MM.1S (cell line): Measurements from ENCODE around the gene TSPEAR.

Experiments used
- DNase-seq: peaks from one replicate; pipeline ENCODE4 v3.0.0-alpha.2; 2015
- H2AFZ ChIP-seq: fragments of 300-600 bp; sonication (generic); 2 replicates; pipeline ENCODE4 v1.6.0; 2016; ENCODE audit warnings: antibody characterized with exemption, low read length
- H3F3A ChIP-seq: fragments of 300-600 bp; sonication (generic); 2 replicates; pipeline ENCODE4 v1.6.1; 2016; ENCODE audit warnings: mild to moderate bottlenecking, antibody characterized with exemption, low read length, moderate library complexity, mixed read lengths; ENCODE audit not compliant: insufficient read depth
- H3K27ac ChIP-seq: fragments of 300-600 bp; sonication (generic); 2 replicates; pipeline ENCODE4 v1.5.1; 2016; ENCODE audit warnings: mild to moderate bottlenecking, low read length
- H3K27me3 ChIP-seq: fragments of 300-600 bp; sonication (generic); replicated peaks from 2 replicates; pipeline ENCODE4 v1.6.0; 2016; ENCODE audit warnings: low read length; ENCODE audit not compliant: insufficient read depth
- H3K36me3 ChIP-seq: fragments of 300-600 bp; sonication (generic); replicated peaks from 2 replicates; pipeline ENCODE4 v1.6.1; 2016; ENCODE audit warnings: mild to moderate bottlenecking, low read length, mixed read lengths; ENCODE audit not compliant: insufficient read depth
- H3K4me1 ChIP-seq: fragments of 300-600 bp; sonication (generic); 2 replicates; pipeline ENCODE4 v1.6.1; 2016; ENCODE audit warnings: low read length, mixed read lengths
- H3K4me2 ChIP-seq: fragments of 300-600 bp; sonication (generic); 2 replicates; pipeline ENCODE4 v1.6.0; 2016; ENCODE audit warnings: low read depth, low read length
- H3K4me3 ChIP-seq: fragments of 300-600 bp; sonication (generic); 2 replicates; pipeline ENCODE4 v1.5.1; 2016; ENCODE audit warnings: low read length, mixed read lengths
- H3K79me2 ChIP-seq: fragments of 300-600 bp; sonication (generic); 2 replicates; pipeline ENCODE4 v1.6.1; 2016; ENCODE audit warnings: mixed run types, low read length, mixed read lengths
- H3K9ac ChIP-seq: fragments of 300-600 bp; sonication (generic); 2 replicates; pipeline ENCODE4 v1.6.1; 2016; ENCODE audit warnings: low read length, mixed read lengths
- H3K9me2 ChIP-seq: fragments of 300-600 bp; sonication (generic); replicated peaks from 2 replicates; pipeline ENCODE4 v1.6.1; 2016; ENCODE audit warnings: mild to moderate bottlenecking, low read length, mixed read lengths; ENCODE audit not compliant: insufficient read depth
- H3K9me3 ChIP-seq: fragments of 300-600 bp; sonication (generic); replicated peaks from 2 replicates; pipeline ENCODE4 v1.6.1; 2016; ENCODE audit warnings: mild to moderate bottlenecking, low read length, mixed read lengths; ENCODE audit not compliant: insufficient read depth
- H4K20me1 ChIP-seq: fragments of 300-600 bp; sonication (generic); 2 replicates; pipeline ENCODE4 v1.6.1; 2016; ENCODE audit warnings: mild to moderate bottlenecking, low read length, moderate library complexity, mixed read lengths; ENCODE audit not compliant: insufficient read depth
- EZH2 ChIP-seq: fragments of 300-600 bp; sonication (generic); optimal IDR thresholded peaks from 2 replicates; pipeline ENCODE3; 2017; ENCODE audit warnings: low read depth, mild to moderate bottlenecking, antibody characterized with exemption, low read length, mixed read lengths
- EZH2phosphoT487 ChIP-seq: fragments of 300-600 bp; sonication (generic); IDR thresholded peaks from 2 replicates; pipeline ENCODE4 v1.6.1; 2018; ENCODE audit warnings: antibody characterized with exemption, low read length
- TF ChIP-seq, protein P1 (sequence below): fragments of 300-600 bp; sonication (generic); IDR thresholded peaks from 2 replicates; pipeline ENCODE4 v1.5.1; 2016; ENCODE audit warnings: antibody characterized with exemption, low read length, mixed read lengths

Gene TSPEAR

DNA sequence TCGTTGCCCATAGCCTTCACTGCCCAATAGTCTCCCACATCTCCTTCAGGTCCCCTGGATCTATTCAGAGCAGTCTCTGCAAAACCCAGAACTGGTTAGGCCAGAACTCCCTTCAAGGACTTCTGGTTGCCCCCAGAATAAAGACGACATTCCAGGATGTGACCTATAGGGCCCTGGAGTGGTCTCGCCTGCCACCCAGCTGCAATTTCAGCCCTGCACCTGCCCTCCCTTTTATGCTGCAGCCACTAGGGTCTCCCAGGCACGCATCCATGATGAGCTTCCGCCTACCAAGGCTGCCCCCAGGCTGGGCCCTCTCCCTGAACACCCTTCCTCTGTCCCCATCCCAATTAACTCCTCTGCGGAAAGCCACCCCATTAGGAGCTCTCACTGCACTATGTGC lies 7.2 kb upstream of the TSPEAR start:
- H2AFZ ChIP-seq: no peak overlapping the region
- H3K9me2 ChIP-seq: no peaks in the 10 kb centered on the region

DNA sequence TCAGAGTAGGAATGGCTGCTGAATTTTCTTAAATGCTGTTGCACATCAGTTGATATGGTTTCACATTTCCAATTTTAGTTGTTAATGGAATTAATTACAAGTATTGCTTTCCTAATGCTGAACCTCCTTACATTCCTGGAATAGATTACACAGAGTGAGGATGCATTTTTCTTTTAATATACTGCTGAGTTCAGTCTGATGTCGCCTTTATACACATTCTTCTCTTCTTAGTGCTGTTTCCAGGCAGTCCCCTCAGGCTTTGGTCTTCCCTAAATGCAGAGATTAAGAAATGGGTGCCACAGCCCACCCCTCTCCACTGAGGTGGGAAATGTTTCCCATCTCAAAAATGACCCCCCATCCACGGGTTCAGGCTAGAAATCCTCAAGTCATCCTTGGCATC lies 6.7 kb upstream of the TSPEAR start:
- no peaks in the 10 kb centered on the region for H3K36me3 ChIP-seq
- no peaks in the 10 kb centered on the region for H4K20me1 ChIP-seq
- TF ChIP-seq EZH2phosphoT487 (no peak), EZH2 (no peak)
- TF ChIP-seq, protein P1, sequence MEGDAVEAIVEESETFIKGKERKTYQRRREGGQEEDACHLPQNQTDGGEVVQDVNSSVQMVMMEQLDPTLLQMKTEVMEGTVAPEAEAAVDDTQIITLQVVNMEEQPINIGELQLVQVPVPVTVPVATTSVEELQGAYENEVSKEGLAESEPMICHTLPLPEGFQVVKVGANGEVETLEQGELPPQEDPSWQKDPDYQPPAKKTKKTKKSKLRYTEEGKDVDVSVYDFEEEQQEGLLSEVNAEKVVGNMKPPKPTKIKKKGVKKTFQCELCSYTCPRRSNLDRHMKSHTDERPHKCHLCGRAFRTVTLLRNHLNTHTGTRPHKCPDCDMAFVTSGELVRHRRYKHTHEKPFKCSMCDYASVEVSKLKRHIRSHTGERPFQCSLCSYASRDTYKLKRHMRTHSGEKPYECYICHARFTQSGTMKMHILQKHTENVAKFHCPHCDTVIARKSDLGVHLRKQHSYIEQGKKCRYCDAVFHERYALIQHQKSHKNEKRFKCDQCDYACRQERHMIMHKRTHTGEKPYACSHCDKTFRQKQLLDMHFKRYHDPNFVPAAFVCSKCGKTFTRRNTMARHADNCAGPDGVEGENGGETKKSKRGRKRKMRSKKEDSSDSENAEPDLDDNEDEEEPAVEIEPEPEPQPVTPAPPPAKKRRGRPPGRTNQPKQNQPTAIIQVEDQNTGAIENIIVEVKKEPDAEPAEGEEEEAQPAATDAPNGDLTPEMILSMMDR: no peak
- no peak overlapping the region for H3K27ac ChIP-seq
- H3K9me3 ChIP-seq: no peaks in the 10 kb centered on the region
- DNase-seq: no peak
- H3K4me2 ChIP-seq: no peak overlapping the region
- H3K27me3 ChIP-seq: peaks cover 91% of the 10 kb centered on the region
- H3K4me3 ChIP-seq: no peak overlapping the region
- no peaks in the 10 kb centered on the region for H3K4me1 ChIP-seq
- no peaks in the 10 kb centered on the region for H3K9me2 ChIP-seq
- no peaks in the 10 kb centered on the region for H3K79me2 ChIP-seq
- no peak overlapping the region for H2AFZ ChIP-seq
- no peak overlapping the region for H3K9ac ChIP-seq
- H3F3A ChIP-seq: no peaks in the 10 kb centered on the region

More for the DNA sequence above, 7.2 kb upstream of the TSPEAR start:
- H3K4me2 ChIP-seq: no peak overlapping the region
- no peak overlapping the region for H3K27ac ChIP-seq
- H3K9me3 ChIP-seq: no peaks in the 10 kb centered on the region
- H3K36me3 ChIP-seq: no peaks in the 10 kb centered on the region
- H3K9ac ChIP-seq: no peak overlapping the region
- H4K20me1 ChIP-seq: no peaks in the 10 kb centered on the region
- no peaks in the 10 kb centered on the region for H3F3A ChIP-seq
- H3K4me1 ChIP-seq: no peaks in the 10 kb centered on the region
- no peak for DNase-seq
- TF ChIP-seq EZH2phosphoT487 (no peak), EZH2 (no peak)
- TF ChIP-seq, protein P1: no peak
- peaks cover 91% of the 10 kb centered on the region for H3K27me3 ChIP-seq
- no peak overlapping the region for H3K4me3 ChIP-seq
- no peaks in the 10 kb centered on the region for H3K79me2 ChIP-seq

DNA sequence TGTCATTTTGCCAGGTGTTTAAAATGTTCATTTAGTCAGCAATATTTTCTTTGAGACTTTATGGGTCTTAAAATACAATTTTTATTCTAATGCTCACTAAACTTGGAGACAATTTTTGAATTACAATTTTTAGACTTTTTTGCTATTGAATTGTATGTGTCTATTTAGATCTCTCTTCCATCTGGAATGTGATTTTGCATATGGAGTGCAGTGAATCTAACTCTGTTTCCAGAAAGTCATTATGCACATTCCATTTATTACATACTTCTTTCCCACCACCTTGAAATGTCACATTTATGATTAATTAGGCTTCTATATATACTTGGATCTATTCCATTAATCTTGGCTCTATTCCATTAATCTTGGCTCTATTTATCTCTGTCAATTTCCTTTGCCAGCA lies 5.6 kb upstream of the TSPEAR start:
- H3K27me3 ChIP-seq: peaks cover 92% of the 10 kb centered on the region
- no peaks in the 10 kb centered on the region for H3F3A ChIP-seq
- H3K4me2 ChIP-seq: no peak overlapping the region
- TF ChIP-seq EZH2phosphoT487 (no peak), EZH2 (no peak)
- TF ChIP-seq, protein P1: no peak
- H3K4me1 ChIP-seq: no peaks in the 10 kb centered on the region
- DNase-seq: no peak
- no peak overlapping the region for H2AFZ ChIP-seq
- no peaks in the 10 kb centered on the region for H4K20me1 ChIP-seq
- H3K27ac ChIP-seq: no peak overlapping the region
- no peaks in the 10 kb centered on the region for H3K9me2 ChIP-seq
- no peaks in the 10 kb centered on the region for H3K9me3 ChIP-seq
- no peaks in the 10 kb centered on the region for H3K79me2 ChIP-seq
- no peak overlapping the region for H3K4me3 ChIP-seq
- no peak overlapping the region for H3K9ac ChIP-seq
- H3K36me3 ChIP-seq: no peaks in the 10 kb centered on the region
